Endodermal cell (in vitro differentiated cells): ENCODE measurements around the gene HNRNPAB. TPM values are rescaled to one million over a fixed set of nuclear protein-coding genes. Genes with fewer than 3 reads are reported as not detected.

ENCODE experiments used
- DNase-seq: peaks from one replicate; pipeline ENCODE4 v3.0.0-alpha.2; 2017
- H3K27ac ChIP-seq: 2 replicates; pipeline ENCODE4 v1.5.1; 2013; ENCODE audit warnings: mild to moderate bottlenecking, low read depth, low read length, moderate library complexity
- H3K27me3 ChIP-seq: 2 replicates; pipeline ENCODE4 v1.6.1; 2013; ENCODE audit warnings: mild to moderate bottlenecking, low read length, moderate library complexity; ENCODE audit not compliant: insufficient read depth, control insufficient read depth, poor library complexity, severe bottlenecking
- H3K36me3 ChIP-seq: 2 replicates; pipeline ENCODE4 v1.7.0; 2013; ENCODE audit warnings: mild to moderate bottlenecking, low read length, moderate library complexity; ENCODE audit not compliant: control insufficient read depth, insufficient read depth
- H3K4me1 ChIP-seq: one replicate; pipeline ENCODE4 v1.7.0; 2013; ENCODE audit warnings: low read length; ENCODE audit not compliant: control insufficient read depth, insufficient read depth
- H3K4me3 ChIP-seq: 2 replicates; pipeline ENCODE4 v1.5.1; 2013; ENCODE audit warnings: mild to moderate bottlenecking, low read length, moderate library complexity
- H3K9ac ChIP-seq: 2 replicates; pipeline ENCODE4 v1.6.1; 2013; ENCODE audit warnings: mild to moderate bottlenecking, low read length, moderate library complexity; ENCODE audit not compliant: poor library complexity, severe bottlenecking; ENCODE audit errors: extremely low read depth
- H3K9me3 ChIP-seq: 2 replicates; pipeline ENCODE4 v1.6.1; 2013; ENCODE audit warnings: mild to moderate bottlenecking, low read length, moderate library complexity; ENCODE audit not compliant: control insufficient read depth
- H3K27ac Mint-ChIP-seq: 2 replicates; pipeline ENCODE4 v1.8.0; 2020; ENCODE audit warnings: mixed read lengths
- H3K27me3 Mint-ChIP-seq: 2 replicates; pipeline ENCODE4 v1.8.0; 2021; ENCODE audit warnings: mild to moderate bottlenecking, mixed read lengths; ENCODE audit not compliant: insufficient read depth
- H3K36me3 Mint-ChIP-seq: 2 replicates; pipeline ENCODE4 v1.8.0; 2020; ENCODE audit warnings: low read depth, mixed read lengths
- H3K4me1 Mint-ChIP-seq: 2 replicates; pipeline ENCODE4 v1.8.0; 2020; ENCODE audit warnings: mixed read lengths
- H3K4me3 Mint-ChIP-seq: 2 replicates; pipeline ENCODE4 v1.8.0; 2020; ENCODE audit warnings: mild to moderate bottlenecking, moderate library complexity, mixed read lengths
- H3K9me3 Mint-ChIP-seq: 2 replicates; pipeline ENCODE4 v1.8.0; 2020; ENCODE audit warnings: mild to moderate bottlenecking, mixed read lengths
- WGBS, 2 experiments: methylation state at CpG; one replicate each; pipeline versions ENCODE4 v1.1.5 to v1.1.7; 2013; ENCODE audit warnings: missing lambda C conversion rate in 2 of 2, mixed read lengths in 1 of 2; ENCODE audit not compliant: insufficient coverage in 1 of 2, insufficient read length in 1 of 2; 5-methylcytosine and 5-hydroxymethylcytosine counted together
- total RNA-seq, 2 donors: library from RNA; stranded (reverse); fragmentation: NEBNext Ultra II Directional in 1 of 2; extraction: Animal tissue kit (Norgen Biotek cat#: 25700) in 1 of 2; gene quantifications; 2 replicates in 1 of 2; 3 replicates in 1 of 2; pipeline ENCODE4 v1.2.1, GENCODE V29; 2021
- TF ChIP-seq, protein P1 (sequence below): fragments of 200-600 bp; sonication (generic); conservative IDR thresholded peaks from 2 replicates; pipeline ENCODE4 v1.5.0; 2021; ENCODE audit warnings: antibody characterized with exemption, mild to moderate bottlenecking

Gene HNRNPAB
- total RNA-seq, 2 donors from 2014 or later: 343 to 353 TPM

- Histone ChIP-seq H3K9me3 (no peaks in the 10 kb centered on the region), H3K27me3 (no peaks in the 10 kb centered on the region), H3K4me1 (no peaks in the 10 kb centered on the region), H3K4me3 (no peak overlapping the region), H3K9ac (no peak overlapping the region), H3K36me3 (peaks cover 65% of the 10 kb centered on the region), H3K27ac (no peak overlapping the region)
- Mint-ChIP-seq H3K4me1 (peaks cover 11% of the 10 kb centered on the region), H3K27me3 (no peaks in the 10 kb centered on the region), H3K36me3 (peaks cover 72% of the 10 kb centered on the region), H3K27ac (no peak overlapping the region), H3K4me3 (no peak overlapping the region), H3K9me3 (no peaks in the 10 kb centered on the region)
- 93 to 100% methylated on average over 3 of the region's 3 CpGs for WGBS, 2 experiments
- TF ChIP-seq, protein P1, sequence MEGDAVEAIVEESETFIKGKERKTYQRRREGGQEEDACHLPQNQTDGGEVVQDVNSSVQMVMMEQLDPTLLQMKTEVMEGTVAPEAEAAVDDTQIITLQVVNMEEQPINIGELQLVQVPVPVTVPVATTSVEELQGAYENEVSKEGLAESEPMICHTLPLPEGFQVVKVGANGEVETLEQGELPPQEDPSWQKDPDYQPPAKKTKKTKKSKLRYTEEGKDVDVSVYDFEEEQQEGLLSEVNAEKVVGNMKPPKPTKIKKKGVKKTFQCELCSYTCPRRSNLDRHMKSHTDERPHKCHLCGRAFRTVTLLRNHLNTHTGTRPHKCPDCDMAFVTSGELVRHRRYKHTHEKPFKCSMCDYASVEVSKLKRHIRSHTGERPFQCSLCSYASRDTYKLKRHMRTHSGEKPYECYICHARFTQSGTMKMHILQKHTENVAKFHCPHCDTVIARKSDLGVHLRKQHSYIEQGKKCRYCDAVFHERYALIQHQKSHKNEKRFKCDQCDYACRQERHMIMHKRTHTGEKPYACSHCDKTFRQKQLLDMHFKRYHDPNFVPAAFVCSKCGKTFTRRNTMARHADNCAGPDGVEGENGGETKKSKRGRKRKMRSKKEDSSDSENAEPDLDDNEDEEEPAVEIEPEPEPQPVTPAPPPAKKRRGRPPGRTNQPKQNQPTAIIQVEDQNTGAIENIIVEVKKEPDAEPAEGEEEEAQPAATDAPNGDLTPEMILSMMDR: no peak
- DNase-seq: no peak
Observed at GRCh38 chr5:178221282-178221681, 16.9 kb downstream of the HNRNPAB start.

- H3K9ac ChIP-seq: no peak overlapping the region
- TF ChIP-seq, protein P1: no peak
- no peak overlapping the region for H3K4me3 ChIP-seq
- no peak for DNase-seq
- H3K9me3 ChIP-seq: no peaks in the 10 kb centered on the region
- H3K27me3 ChIP-seq: no peaks in the 10 kb centered on the region
- H3K4me1 Mint-ChIP-seq: peaks cover 10% of the 10 kb centered on the region
- H3K9me3 Mint-ChIP-seq: no peaks in the 10 kb centered on the region
- peaks cover 70% of the 10 kb centered on the region for H3K36me3 Mint-ChIP-seq
- 72 to 100% methylated on average over 3 to 5 of the region's 5 CpGs for WGBS, 2 experiments
- no peak overlapping the region for H3K27ac Mint-ChIP-seq
- no peak overlapping the region for H3K4me3 Mint-ChIP-seq
- no peaks in the 10 kb centered on the region for H3K27me3 Mint-ChIP-seq
- H3K4me1 ChIP-seq: no peaks in the 10 kb centered on the region
- peaks cover 64% of the 10 kb centered on the region for H3K36me3 ChIP-seq
- no peak overlapping the region for H3K27ac ChIP-seq
Observed at GRCh38 chr5:178221853-178222252, 17.5 kb downstream of the HNRNPAB start.

- Mint-ChIP-seq H3K27ac (no peak overlapping the region), H3K4me1 (peaks cover 10% of the 10 kb centered on the region), H3K9me3 (no peaks in the 10 kb centered on the region), H3K4me3 (no peak overlapping the region), H3K36me3 (peaks cover 70% of the 10 kb centered on the region), H3K27me3 (no peaks in the 10 kb centered on the region)
- Histone ChIP-seq H3K27me3 (no peaks in the 10 kb centered on the region), H3K9me3 (peaks cover 1% of the 10 kb centered on the region), H3K9ac (no peak overlapping the region), H3K4me3 (no peak overlapping the region), H3K27ac (no peak overlapping the region), H3K4me1 (no peaks in the 10 kb centered on the region), H3K36me3 (peaks cover 64% of the 10 kb centered on the region)
- DNase-seq: no peak
- WGBS, 2 experiments: 96% methylated on average over 14 to 15 of the region's 15 CpGs
- TF ChIP-seq, protein P1: no peak
Observed at GRCh38 chr5:178222292-178222691, 18.0 kb downstream of the HNRNPAB start.
